Measurements from ENCODE around the gene BBLN. TPM values are rescaled to one million over a fixed set of nuclear protein-coding genes. Genes with fewer than 3 reads are reported as not detected.

BBLN gene
- total and polyA plus RNA-seq, 7 donors, result 111 to 273 (median 158) TPM

GRCh38 chr9:128168731-128169308, 8.8 kb downstream of the BBLN start:
- H3K27me3 ChIP-seq, result no peaks in the 10 kb centered on the region
- H3K27ac ChIP-seq, result no peak overlapping the region
- 92 to 94% methylated on average over 8 of the region's 8 CpGs for WGBS, 2 donors
- H3K36me3 ChIP-seq, result peaks cover 39 to 87% (median 51%) of the 10 kb centered on the region in 4 donors
- H3K4me1 ChIP-seq, result no peaks in the 10 kb centered on the region
- no peak for DNase-seq
- H3K9me3 ChIP-seq, result no peaks in the 10 kb centered on the region
- intact Hi-C loops (cut with DNase I), result no loop called here
- no peak overlapping the region for H3K4me3 ChIP-seq
- TF ChIP-seq, protein P1, sequence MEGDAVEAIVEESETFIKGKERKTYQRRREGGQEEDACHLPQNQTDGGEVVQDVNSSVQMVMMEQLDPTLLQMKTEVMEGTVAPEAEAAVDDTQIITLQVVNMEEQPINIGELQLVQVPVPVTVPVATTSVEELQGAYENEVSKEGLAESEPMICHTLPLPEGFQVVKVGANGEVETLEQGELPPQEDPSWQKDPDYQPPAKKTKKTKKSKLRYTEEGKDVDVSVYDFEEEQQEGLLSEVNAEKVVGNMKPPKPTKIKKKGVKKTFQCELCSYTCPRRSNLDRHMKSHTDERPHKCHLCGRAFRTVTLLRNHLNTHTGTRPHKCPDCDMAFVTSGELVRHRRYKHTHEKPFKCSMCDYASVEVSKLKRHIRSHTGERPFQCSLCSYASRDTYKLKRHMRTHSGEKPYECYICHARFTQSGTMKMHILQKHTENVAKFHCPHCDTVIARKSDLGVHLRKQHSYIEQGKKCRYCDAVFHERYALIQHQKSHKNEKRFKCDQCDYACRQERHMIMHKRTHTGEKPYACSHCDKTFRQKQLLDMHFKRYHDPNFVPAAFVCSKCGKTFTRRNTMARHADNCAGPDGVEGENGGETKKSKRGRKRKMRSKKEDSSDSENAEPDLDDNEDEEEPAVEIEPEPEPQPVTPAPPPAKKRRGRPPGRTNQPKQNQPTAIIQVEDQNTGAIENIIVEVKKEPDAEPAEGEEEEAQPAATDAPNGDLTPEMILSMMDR (IDR thresholded peaks at IDR 0.05), result no peak
- TF ChIP-seq POLR2AphosphoS5 (IDR thresholded peaks at IDR 0.05) (no peak), POLR2A (IDR thresholded peaks at IDR 0.05) (no peak), EP300 (IDR thresholded peaks at IDR 0.05) (no peak)

- Histone ChIP-seq H3K27me3 (no peaks in the 10 kb centered on the region), H3K4me3 (no peak overlapping the region), H3K4me1 (no peaks in the 10 kb centered on the region), H3K9me3 (no peaks in the 10 kb centered on the region), H3K27ac (no peak overlapping the region), H3K36me3 (peaks cover 34 to 87% (median 53%) of the 10 kb centered on the region in 4 donors)
- TF ChIP-seq POLR2AphosphoS5 (IDR thresholded peaks at IDR 0.05), result no peak
- TF ChIP-seq, protein P1 (IDR thresholded peaks at IDR 0.05), result no peak
- no peak for TF ChIP-seq POLR2A (IDR thresholded peaks at IDR 0.05)
- TF ChIP-seq EP300 (IDR thresholded peaks at IDR 0.05), result no peak
- DNase-seq, result no peak
- WGBS, 2 donors, result 92 to 95% methylated on average over 8 of the region's 8 CpGs
- intact Hi-C loops (cut with DNase I), result no loop called here
Observed at GRCh38 chr9:128169492-128169891, 9.4 kb downstream of the BBLN start.

DNA sequence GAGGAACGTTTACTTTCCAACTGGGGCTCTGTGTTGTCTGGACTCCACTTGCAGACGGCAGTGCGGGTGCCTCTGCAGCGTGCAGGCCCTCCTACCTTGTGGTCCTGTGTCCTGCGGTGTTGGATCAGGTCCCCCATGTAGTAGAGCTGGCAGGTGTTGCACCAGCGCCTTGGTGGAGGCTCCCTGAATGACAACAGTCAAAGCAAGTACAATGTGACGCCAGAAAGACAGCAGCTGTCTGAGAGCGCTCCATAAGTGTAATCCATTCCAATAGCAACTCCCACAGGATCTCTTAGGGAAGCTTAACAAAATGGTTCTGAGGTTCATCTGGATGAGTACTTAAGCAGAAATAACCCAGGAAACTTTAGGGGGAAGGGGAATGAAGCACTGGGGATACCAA, 9.9 kb downstream of the BBLN start:
- TF ChIP-seq EP300 (IDR thresholded peaks at IDR 0.05), result no peak
- TF ChIP-seq POLR2AphosphoS5 (IDR thresholded peaks at IDR 0.05), result no peak
- TF ChIP-seq, protein P1 (IDR thresholded peaks at IDR 0.05), result no peak
- no peak for TF ChIP-seq POLR2A (IDR thresholded peaks at IDR 0.05)
- Histone ChIP-seq H3K36me3 (peaks cover 30 to 87% (median 54%) of the 10 kb centered on the region in 4 donors), H3K27me3 (no peaks in the 10 kb centered on the region), H3K27ac (no peak overlapping the region), H3K4me1 (no peaks in the 10 kb centered on the region), H3K9me3 (no peaks in the 10 kb centered on the region), H3K4me3 (no peak overlapping the region)
- 94 to 96% methylated on average over 8 of the region's 8 CpGs for WGBS, 2 donors
- DNase-seq, result no peak
- intact Hi-C loops (cut with DNase I), result no loop called here

GRCh38 chr9:128174062-128174461, 14.0 kb downstream of the BBLN start:
- intact Hi-C loops (cut with DNase I), result no loop called here
- no peak overlapping the region for H3K4me3 ChIP-seq
- no peak for DNase-seq
- 73 to 91% methylated on average over 4 of the region's 4 CpGs for WGBS, 2 donors
- TF ChIP-seq POLR2A (IDR thresholded peaks at IDR 0.05), result no peak
- TF ChIP-seq, protein P1 (IDR thresholded peaks at IDR 0.05), result no peak
- no peak for TF ChIP-seq EP300 (IDR thresholded peaks at IDR 0.05)
- no peak for TF ChIP-seq POLR2AphosphoS5 (IDR thresholded peaks at IDR 0.05)
- no peaks in the 10 kb centered on the region for H3K4me1 ChIP-seq
- H3K9me3 ChIP-seq, result no peaks in the 10 kb centered on the region
- peaks cover 36 to 87% (median 52%) of the 10 kb centered on the region in 4 donors for H3K36me3 ChIP-seq
- no peaks in the 10 kb centered on the region for H3K27me3 ChIP-seq
- H3K27ac ChIP-seq, result peak overlapping the region in 1 of 4 donors; percentile 59

- Histone ChIP-seq H3K4me1 (no peaks in the 10 kb centered on the region), H3K27me3 (no peaks in the 10 kb centered on the region), H3K27ac (peak overlapping the region in 2 of 4 donors; percentile 12 to 59), H3K4me3 (no peak overlapping the region), H3K9me3 (no peaks in the 10 kb centered on the region), H3K36me3 (peaks cover 37 to 87% (median 51%) of the 10 kb centered on the region in 4 donors)
- TF ChIP-seq EP300 (IDR thresholded peaks at IDR 0.05), result no peak
- TF ChIP-seq, protein P1 (IDR thresholded peaks at IDR 0.05), result no peak
- TF ChIP-seq POLR2AphosphoS5 (IDR thresholded peaks at IDR 0.05), result no peak
- TF ChIP-seq POLR2A (IDR thresholded peaks at IDR 0.05), result no peak
- intact Hi-C loops (cut with DNase I), result no loop called here
- 86 to 90% methylated on average over 8 of the region's 8 CpGs for WGBS, 2 donors
- DNase-seq, result no peak
Observed at GRCh38 chr9:128175102-128175563, 15.1 kb downstream of the BBLN start.

Data from sigmoid colon (tissue), 7 donors.